T-cell (primary cell): ENCODE results near the gene ALPP. TPM values are rescaled to one million over a fixed set of nuclear protein-coding genes. Genes with fewer than 3 reads are reported as not detected.

Experiments
- ATAC-seq, 4 experiments: fragments of 200-7000 bp in 3 of 4; fragments of 150-1000 bp in 1 of 4; cut with Tn5 transposase; replicated peaks in 1 of 4; 1 replicate in 3 of 4; 2 replicates in 1 of 4; pipeline ENCODE4 v1.10.0; 2021; ENCODE audit warnings: moderate library complexity in 3 of 4, mild to moderate bottlenecking in 2 of 4, moderate number of reproducible peaks in 1 of 4
- CTCF ChIA-PET, 2 donors: fragments of 300-600 bp; sonication (Branson Sonifier 250); formaldehyde crosslinking; loops; one replicate each; lab custom pipeline; 2022; ENCODE audit warnings: antibody characterized with exemption in 2 of 2; lab: Charles Lee
- POLR2A ChIA-PET, 2 donors: fragments of 300-600 bp; sonication (Branson Sonifier 250); formaldehyde crosslinking; loops; one replicate each; lab custom pipeline; 2022; ENCODE audit warnings: antibody characterized with exemption in 2 of 2; lab: Charles Lee
- DNase-seq, 35 experiments: peaks; one replicate each; pipeline versions ENCODE4 v3.0.0 to v3.0.0-alpha.2; 2013 to 2023
- H3K27ac ChIP-seq: one replicate; pipeline ENCODE4 v1.5.1; 2013; ENCODE audit warnings: low read length
- H3K27me3 ChIP-seq, 2 experiments: replicated peaks in 1 of 2; 1 replicate in 1 of 2; 2 replicates in 1 of 2; pipeline versions ENCODE4 v1.6.1 to v1.7.0; 2013; ENCODE audit warnings: low read length in 1 of 2, mixed read lengths in 1 of 2; ENCODE audit not compliant: control insufficient read depth in 2 of 2, insufficient read depth in 2 of 2; ENCODE audit errors: extremely low read depth in 1 of 2
- H3K36me3 ChIP-seq, 2 donors: 1 replicate in 1 of 2; 2 replicates in 1 of 2; pipeline versions ENCODE4 v1.6.1 to v1.7.0; 2013; ENCODE audit warnings: low read length in 1 of 2; ENCODE audit not compliant: control insufficient read depth in 2 of 2, insufficient read depth in 1 of 2; ENCODE audit errors: extremely low read depth in 1 of 2
- H3K4me1 ChIP-seq, 2 experiments: 1 replicate in 1 of 2; 2 replicates in 1 of 2; pipeline versions ENCODE4 v1.6.1 to v1.7.0; 2013; ENCODE audit warnings: low read length in 2 of 2, mixed read lengths in 1 of 2; ENCODE audit not compliant: insufficient read depth in 2 of 2, control insufficient read depth in 1 of 2; ENCODE audit errors: extremely low read depth in 1 of 2
- H3K4me3 ChIP-seq, 2 donors: 1 replicate in 1 of 2; 2 replicates in 1 of 2; pipeline versions ENCODE4 v1.5.1 to v1.7.0; 2013; ENCODE audit warnings: mild to moderate bottlenecking in 2 of 2, low read length in 1 of 2, moderate library complexity in 1 of 2; ENCODE audit not compliant: control insufficient read depth in 1 of 2; ENCODE audit errors: extremely low read depth in 1 of 2
- H3K9me3 ChIP-seq: 2 replicates; pipeline ENCODE4 v1.7.0; 2013
- H3K27ac Mint-ChIP-seq, 2 donors: one replicate each; pipeline ENCODE4 v1.8.0; 2020 to 2021; ENCODE audit warnings: mild to moderate bottlenecking in 2 of 2, mixed read lengths in 2 of 2
- H3K27me3 Mint-ChIP-seq, 2 donors: one replicate each; pipeline ENCODE4 v1.8.0; 2021 to 2022; ENCODE audit warnings: mixed read lengths in 2 of 2
- H3K36me3 Mint-ChIP-seq: one replicate; pipeline ENCODE4 v1.8.0; 2021; ENCODE audit warnings: mixed read lengths
- H3K4me1 Mint-ChIP-seq, 3 donors: one replicate each; pipeline ENCODE4 v1.8.0; 2020 to 2022; ENCODE audit warnings: mixed read lengths in 3 of 3, mild to moderate bottlenecking in 1 of 3
- H3K4me3 Mint-ChIP-seq, 3 donors: one replicate each; pipeline ENCODE4 v1.8.0; 2020 to 2022; ENCODE audit warnings: mild to moderate bottlenecking in 3 of 3, mixed read lengths in 3 of 3, moderate library complexity in 3 of 3
- H3K9me3 Mint-ChIP-seq, 3 donors: one replicate each; pipeline ENCODE4 v1.8.0; 2020 to 2022; ENCODE audit warnings: mixed read lengths in 3 of 3
- WGBS: methylation state at CpG from one replicate; pipeline ENCODE4 v1.1.5; 2013; ENCODE audit warnings: missing lambda C conversion rate; ENCODE audit not compliant: insufficient coverage; 5-methylcytosine and 5-hydroxymethylcytosine counted together
- total RNA-seq, 35 experiments: library from RNA in 6 of 35; stranded (reverse) in 6 of 35; fragments of 120-200 nt in 1 of 35; gene quantifications; one replicate each; pipeline versions ENCODE4 v1.2.1 to v1.2.4 and lab custom pipeline; 2013 to 2026

The ALPP gene
- total RNA-seq, 5 donors from 2014 or later (not counting 1 experiment from before 2014, with no cell fraction given) = 0.16 TPM; not detected in 4

DNA sequence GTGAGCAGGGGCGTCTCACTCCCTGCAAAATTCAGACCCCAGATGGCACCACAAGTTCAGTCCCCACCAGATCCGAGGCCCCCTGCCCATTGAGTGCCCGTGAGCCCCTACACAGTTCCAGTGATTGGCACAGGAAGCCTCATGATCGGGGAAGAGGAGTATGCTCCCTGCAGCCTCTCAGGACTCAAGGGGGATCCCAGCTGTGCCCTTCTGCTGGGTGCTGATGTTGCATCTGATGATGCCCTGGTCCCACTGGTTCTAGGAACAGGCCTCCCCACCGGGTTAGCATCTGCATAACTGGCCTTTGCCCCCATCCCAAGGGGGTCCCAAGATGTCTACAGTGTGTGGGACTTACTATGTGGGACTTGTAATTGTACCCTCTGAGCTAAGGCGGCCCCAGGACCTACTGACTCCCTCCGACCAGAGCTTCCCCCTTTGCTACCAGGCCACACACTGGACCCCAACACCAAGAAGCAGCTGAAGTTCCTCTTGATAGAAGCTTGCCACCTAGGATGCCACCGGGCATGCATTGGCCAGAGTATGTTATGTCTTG, 36.7 kb downstream of the ALPP start:
- peaks cover 17 to 23% (median 18%) of the 10 kb centered on the region in 3 donors for H3K4me1 Mint-ChIP-seq
- ChIA-PET POLR2A (no interaction called here), CTCF (no interaction called here)
- H3K9me3 Mint-ChIP-seq = no peaks in the 10 kb centered on the region
- no peaks in the 10 kb centered on the region for H3K36me3 ChIP-seq
- H3K9me3 ChIP-seq = no peaks in the 10 kb centered on the region
- ATAC-seq (no peak), DNase-seq (no peak)
- no peak overlapping the region for H3K27ac ChIP-seq
- peaks cover 2 to 73% of the 10 kb centered on the region in 2 experiments for H3K27me3 ChIP-seq
- peaks cover 17 to 56% of the 10 kb centered on the region in 2 donors for H3K27me3 Mint-ChIP-seq
- H3K4me3 Mint-ChIP-seq = no peak overlapping the region
- no peak overlapping the region for H3K27ac Mint-ChIP-seq
- no peaks in the 10 kb centered on the region for H3K36me3 Mint-ChIP-seq
- H3K4me1 ChIP-seq = peaks cover 2 to 16% of the 10 kb centered on the region in 2 experiments
- whole genome bisulfite sequencing = 70% methylated on average over 4 of the region's 8 CpGs
- H3K4me3 ChIP-seq = no peak overlapping the region

DNA sequence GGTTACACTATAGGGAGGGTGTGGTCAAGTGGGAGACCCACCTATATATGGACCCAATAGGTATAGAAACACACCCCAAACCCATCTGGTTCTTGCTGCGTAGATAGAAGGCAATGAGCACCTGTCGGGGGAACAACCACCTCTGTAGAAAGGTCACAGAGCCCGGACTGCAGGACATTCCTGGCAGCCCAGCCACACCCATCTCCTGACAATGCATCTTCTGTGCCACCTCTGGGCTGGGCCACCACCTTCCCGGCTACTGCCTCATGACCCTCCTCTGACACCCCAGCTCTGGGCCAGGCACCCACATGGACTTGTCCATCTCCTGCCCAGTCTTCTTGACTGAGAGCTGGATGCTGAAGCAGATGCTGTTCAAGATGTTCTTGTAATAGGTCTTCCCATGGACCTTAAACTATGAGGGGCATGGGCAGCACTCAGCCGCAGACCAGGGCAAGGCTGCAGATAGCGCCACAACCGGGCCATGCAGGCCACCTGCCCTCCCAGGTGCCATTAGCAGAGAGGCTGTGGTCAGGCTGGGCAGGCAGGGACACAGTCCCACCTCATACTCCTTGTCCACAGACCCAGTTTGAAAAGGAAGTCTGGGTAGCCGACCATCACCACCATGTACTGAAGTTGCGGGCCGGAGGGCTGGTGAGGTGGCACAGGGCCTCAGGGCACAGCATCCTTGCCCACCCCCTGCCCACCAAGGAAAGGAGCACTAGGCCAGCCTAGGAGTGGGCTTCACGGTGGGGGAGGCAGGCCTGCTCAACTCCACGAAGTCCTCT, 37.4 kb downstream of the ALPP start:
- no peak overlapping the region for H3K27ac ChIP-seq
- POLR2A ChIA-PET = no interaction called here
- H3K4me1 ChIP-seq = peaks cover 4 to 21% of the 10 kb centered on the region in 2 experiments
- no peak for ATAC-seq
- Mint-ChIP-seq H3K27me3 (peaks cover 17 to 54% of the 10 kb centered on the region in 2 donors), H3K4me3 (no peak overlapping the region), H3K4me1 (peaks cover 17 to 26% (median 21%) of the 10 kb centered on the region in 3 donors), H3K36me3 (no peaks in the 10 kb centered on the region), H3K9me3 (no peaks in the 10 kb centered on the region), H3K27ac (no peak overlapping the region)
- peaks cover 4 to 72% of the 10 kb centered on the region in 2 experiments for H3K27me3 ChIP-seq
- H3K36me3 ChIP-seq = no peaks in the 10 kb centered on the region
- no peak for DNase-seq
- H3K9me3 ChIP-seq = no peaks in the 10 kb centered on the region
- CTCF ChIA-PET = no interaction called here
- WGBS = 89% methylated on average over 8 of the region's 12 CpGs
- H3K4me3 ChIP-seq = no peak overlapping the region

- ChIA-PET POLR2A (interaction anchor here in 1 of 2 donors (0.6 kb wide), 1 partner anchor 13 kb away, joined by 4 read pairs; no protein-coding TSS in a partner anchor), CTCF (no interaction called here)
- WGBS = 86% methylated on average over 11 of the region's 17 CpGs
- Mint-ChIP-seq H3K36me3 (no peaks in the 10 kb centered on the region), H3K4me1 (peaks cover 17 to 30% (median 22%) of the 10 kb centered on the region in 3 donors), H3K27me3 (peaks cover 20 to 55% of the 10 kb centered on the region in 2 donors), H3K27ac (no peak overlapping the region), H3K9me3 (no peaks in the 10 kb centered on the region), H3K4me3 (no peak overlapping the region)
- H3K4me1 ChIP-seq = peaks cover 4 to 25% of the 10 kb centered on the region in 2 experiments
- no peak for ATAC-seq
- no peak overlapping the region for H3K27ac ChIP-seq
- DNase-seq = no peak
- peaks cover 4 to 75% of the 10 kb centered on the region in 2 experiments for H3K27me3 ChIP-seq
- no peak overlapping the region for H3K4me3 ChIP-seq
- no peaks in the 10 kb centered on the region for H3K36me3 ChIP-seq
- H3K9me3 ChIP-seq = no peaks in the 10 kb centered on the region
Observed at GRCh38 chr2:232416521-232417470, 38.2 kb downstream of the ALPP start.

DNA sequence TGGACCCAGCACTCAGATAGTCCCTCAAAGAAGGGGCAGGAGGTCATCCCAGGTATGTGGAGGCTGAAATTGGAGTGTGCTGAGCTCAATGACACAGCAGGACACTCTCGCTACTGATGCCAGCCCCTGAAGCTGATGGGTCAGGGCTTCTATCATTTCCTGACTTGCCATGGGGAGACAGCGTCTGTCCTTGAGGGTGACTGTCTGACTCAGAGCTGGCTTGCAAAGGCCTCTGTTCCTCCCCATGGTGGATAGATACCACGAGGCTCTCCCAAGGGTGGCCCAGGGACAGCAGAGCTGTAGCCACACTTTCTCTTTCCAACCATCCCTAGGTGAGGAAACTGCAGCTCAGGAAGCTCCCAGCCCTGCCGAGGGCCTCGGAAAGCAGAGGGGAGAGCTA, 38.9 kb downstream of the ALPP start:
- CTCF ChIA-PET = no interaction called here

GRCh38 chr2:232418056-232418455, 39.5 kb downstream of the ALPP start:
- no peaks in the 10 kb centered on the region for H3K36me3 Mint-ChIP-seq
- H3K27me3 Mint-ChIP-seq = peaks cover 28 to 66% of the 10 kb centered on the region in 2 donors
- Histone ChIP-seq H3K27me3 (peaks cover 4 to 80% of the 10 kb centered on the region in 2 experiments), H3K27ac (no peak overlapping the region), H3K4me3 (no peak overlapping the region), H3K36me3 (no peaks in the 10 kb centered on the region), H3K4me1 (peaks cover 4 to 25% of the 10 kb centered on the region in 2 experiments), H3K9me3 (no peaks in the 10 kb centered on the region)
- DNase-seq (no peak), ATAC-seq (no peak)
- WGBS = 78% methylated on average over 4 of the region's 6 CpGs
- CTCF ChIA-PET = interaction anchor here in 1 of 2 donors (0.7 kb wide), 1 partner anchor 9 kb away, joined by 3 read pairs; no protein-coding TSS in a partner anchor
- POLR2A ChIA-PET = no interaction called here
- peaks cover 0 to 4% (median 0%) of the 10 kb centered on the region in 3 donors for H3K9me3 Mint-ChIP-seq
- H3K27ac Mint-ChIP-seq = no peak overlapping the region
- peaks cover 10 to 26% (median 17%) of the 10 kb centered on the region in 3 donors for H3K4me1 Mint-ChIP-seq
- H3K4me3 Mint-ChIP-seq = peak overlapping the region; percentile 23 to 72 (median 42)

More for the DNA sequence above, 38.9 kb downstream of the ALPP start:
- H3K27ac ChIP-seq = no peak overlapping the region
- Mint-ChIP-seq H3K36me3 (no peaks in the 10 kb centered on the region), H3K27ac (no peak overlapping the region), H3K4me3 (no peak overlapping the region), H3K9me3 (peaks cover 0 to 1% (median 0%) of the 10 kb centered on the region in 3 donors), H3K27me3 (peaks cover 24 to 61% of the 10 kb centered on the region in 2 donors), H3K4me1 (peaks cover 15 to 32% (median 22%) of the 10 kb centered on the region in 3 donors)
- no peaks in the 10 kb centered on the region for H3K9me3 ChIP-seq
- no peak for ATAC-seq
- peaks cover 4 to 25% of the 10 kb centered on the region in 2 experiments for H3K4me1 ChIP-seq
- DNase-seq = no peak
- POLR2A ChIA-PET = interaction anchor here in 1 of 2 donors (0.6 kb wide), 1 partner anchor 12 kb away, joined by 4 read pairs; no protein-coding TSS in a partner anchor
- peaks cover 4 to 80% of the 10 kb centered on the region in 2 experiments for H3K27me3 ChIP-seq
- H3K4me3 ChIP-seq = no peak overlapping the region
- H3K36me3 ChIP-seq = no peaks in the 10 kb centered on the region
- WGBS = 98% methylated on average over 4 of the region's 5 CpGs
